Non-pigmented ciliary epithelial cell (primary cell): ENCODE results near the gene PYROXD2.
A peak's percentile ranks its signal among the peaks of the same experiment; 100 is the strongest.

Experiments
- DNase-seq: peaks from one replicate; pipeline ENCODE4 v3.0.0-alpha.2; 2010; ENCODE audit warnings: low read depth

PYROXD2 gene

DNA sequence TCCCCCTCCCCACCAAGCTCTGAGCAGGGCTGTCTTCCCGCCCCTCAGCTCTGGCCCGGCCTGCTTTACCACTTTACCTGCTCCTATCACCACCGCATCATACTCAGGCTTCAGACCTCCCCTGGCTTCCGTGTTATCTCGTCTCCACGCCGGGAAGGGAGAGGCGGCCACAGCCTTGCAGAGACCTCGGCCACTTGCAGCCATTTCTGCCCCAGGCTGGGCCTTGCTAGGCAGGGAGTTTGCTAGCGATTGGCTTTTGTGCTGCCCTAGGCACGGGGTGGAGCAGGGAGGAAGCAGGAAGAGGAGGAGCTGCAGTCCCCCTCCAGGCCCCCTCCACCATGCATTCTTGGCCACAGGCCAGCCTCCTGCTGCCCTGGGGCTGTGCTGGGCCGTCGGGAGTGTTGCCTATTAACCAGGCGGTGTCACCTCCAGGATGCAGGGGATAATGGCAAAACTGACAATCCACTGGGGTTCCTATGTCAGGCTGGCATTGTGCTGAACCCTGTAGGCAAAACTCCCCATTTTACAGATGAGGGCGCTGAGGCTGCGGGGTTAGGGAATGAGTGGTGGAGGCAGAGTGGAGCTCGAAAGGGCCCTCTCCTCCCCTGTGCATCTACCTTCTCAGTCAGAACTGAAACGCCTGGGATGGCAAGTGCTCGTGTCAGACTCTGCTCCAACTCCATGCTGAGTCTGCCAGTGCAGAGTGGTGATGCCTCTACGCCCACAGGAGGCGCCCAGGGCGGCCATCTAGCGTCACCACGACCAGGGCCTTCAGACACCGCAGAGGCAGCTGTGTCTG, at the start of gene PYROXD2:
PYROXD2 (minus strand) TSS at position 251 of the 799 bp plus-strand sequence; CDS start at position 204, 47 bp downstream.
- peak; percentile 62 for DNase-seq

DNA sequence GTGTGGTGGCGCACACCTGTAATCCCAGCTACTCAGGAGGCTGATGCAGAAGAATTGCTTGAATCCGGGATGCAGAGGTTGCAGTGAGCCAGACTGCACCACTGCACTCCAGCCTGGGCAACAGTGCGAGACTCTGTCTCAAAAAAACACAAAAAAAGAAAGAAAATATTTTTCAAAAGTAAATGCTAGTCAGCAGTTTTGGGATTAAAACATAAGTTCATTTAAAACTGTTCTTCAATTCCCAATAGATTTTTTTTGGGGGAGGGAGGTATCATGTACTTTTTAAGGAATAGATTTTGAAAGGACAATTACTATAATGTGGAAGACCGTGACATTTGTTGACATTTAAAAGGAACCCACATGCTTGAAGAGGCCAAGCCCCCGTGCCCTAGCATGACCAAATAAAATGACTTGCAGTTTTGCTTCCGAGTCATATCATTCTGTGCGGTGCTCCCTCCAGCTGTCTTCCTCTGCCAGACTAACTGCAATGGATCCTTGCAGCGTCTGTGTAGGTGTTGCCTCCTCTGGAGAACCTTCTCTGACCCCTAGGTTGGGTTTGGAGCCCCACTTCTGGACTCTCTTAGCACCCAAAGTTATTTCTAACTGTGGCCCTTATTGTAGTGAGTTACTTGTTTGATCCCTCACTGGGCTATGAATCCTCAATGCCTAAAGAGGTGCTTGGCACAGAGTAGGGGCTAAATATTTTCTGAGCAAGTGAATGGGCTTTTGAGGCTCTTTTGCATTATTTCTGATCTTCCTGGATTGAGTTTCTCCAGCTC, 49.2 kb upstream of the PYROXD2 start:
- DNase-seq: no peak

DNA sequence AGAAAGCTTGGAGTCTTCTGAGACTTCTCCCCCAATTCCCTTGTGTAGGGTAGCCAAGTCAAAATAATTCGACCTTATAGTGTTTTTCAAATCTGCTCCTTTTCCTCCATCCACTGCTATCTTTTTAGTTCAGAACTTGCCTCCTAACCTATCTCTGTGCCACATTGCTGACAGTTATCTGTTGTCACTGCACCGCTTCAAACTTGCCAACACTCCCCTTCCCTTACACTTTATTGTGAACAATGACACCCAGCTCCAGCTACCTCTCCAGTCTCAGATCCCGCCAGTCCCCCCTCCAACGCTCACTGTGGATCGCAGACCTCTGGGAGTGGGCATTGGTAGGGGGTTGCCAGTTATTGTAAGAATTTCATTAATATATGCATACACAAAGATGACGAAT, 48.0 kb upstream of the PYROXD2 start:
- DNase-seq: no peak

DNA sequence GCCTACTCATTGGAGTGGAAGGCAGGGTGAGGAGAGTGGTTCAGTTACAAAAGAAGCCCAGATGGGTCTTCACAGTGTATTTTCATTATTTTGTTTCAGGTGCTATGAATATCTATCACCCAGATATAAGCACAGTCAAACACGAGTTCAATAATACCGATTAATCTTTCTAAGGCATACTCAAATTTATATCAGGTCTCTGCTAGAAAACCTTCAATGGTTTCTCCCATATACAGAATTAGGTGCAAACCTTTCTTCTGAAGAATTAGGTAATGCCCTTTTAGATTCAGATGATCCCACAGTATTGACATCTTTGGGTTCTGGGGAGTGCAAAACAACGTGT, 46.5 kb upstream of the PYROXD2 start:
- DNase-seq: no peak

DNA sequence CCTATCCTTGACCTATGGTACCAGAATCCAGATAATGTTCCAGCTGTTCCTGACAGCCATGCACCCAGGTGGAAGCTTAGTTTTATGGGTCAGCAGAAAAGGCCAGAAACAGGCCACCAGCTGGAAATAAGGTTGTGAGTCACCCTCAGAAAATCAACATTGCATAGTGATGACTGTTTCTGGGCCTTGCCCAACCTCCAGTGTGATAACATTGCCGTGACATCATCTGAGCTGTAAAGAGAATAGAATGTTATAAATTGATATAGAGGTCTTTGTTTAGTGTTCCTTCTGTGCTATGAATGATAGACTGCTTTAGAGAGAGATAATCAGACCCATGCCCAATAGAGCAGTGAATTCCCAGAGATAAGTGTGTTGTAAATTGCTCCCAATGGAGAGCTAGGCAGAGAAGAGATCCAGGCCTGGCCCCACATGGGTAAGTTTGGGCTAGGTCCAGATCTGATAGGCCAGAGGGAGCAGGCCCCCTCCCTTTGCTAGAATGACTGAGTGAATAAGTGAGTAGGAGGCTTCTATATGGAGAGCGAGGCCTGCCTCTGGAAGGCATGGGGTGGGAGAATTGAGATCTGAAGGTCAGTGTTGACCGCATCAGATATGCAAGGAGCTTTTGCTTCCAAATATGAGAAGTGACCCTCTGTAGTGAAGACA, 46.0 kb upstream of the PYROXD2 start:
- peak; percentile 84 for DNase-seq

DNA sequence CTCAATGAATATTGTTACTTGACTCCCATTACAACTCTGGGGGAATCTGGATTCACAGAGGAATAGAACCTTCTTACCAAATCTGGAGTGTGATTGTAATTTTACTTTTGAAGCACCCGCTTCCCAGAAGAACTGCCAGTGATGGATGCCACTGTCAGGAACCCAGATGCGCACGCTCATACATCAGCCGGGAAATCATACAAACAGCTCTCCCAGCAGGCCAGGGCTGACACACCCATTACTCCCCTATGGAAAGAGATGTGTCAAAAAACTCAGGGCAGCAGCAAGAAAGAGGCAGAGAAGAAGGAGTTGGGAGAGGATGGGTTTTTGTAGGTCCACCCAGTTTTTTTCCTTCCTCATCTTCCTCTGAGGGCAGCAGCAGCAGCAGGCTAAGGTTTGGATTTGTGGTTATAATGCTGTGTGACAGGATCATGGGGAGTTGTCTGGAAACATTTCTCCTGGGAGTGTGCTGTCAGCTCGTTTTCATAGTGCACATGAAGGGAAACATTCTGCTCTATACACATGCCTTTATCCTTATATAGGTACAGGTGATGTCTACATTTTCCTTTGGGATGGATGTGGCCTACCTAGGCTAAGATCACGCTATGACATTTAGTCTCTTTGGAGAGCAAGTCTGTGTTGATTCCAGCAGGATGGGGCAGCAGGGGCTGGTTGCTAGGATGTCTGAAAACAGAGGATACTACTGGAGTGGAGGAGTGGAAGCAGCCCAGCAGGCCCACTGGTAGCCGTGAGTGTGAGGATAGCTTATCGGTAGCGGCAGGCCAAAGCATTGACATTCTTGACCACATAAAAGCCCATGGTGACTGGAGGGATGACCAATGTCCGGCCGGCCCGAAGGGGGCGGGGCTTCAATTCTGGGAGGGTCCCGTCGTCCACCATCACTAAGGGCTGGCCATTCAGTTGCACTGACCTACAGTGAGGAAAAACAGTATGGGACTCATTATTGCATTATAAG, 44.1 kb upstream of the PYROXD2 start:
- no peak for DNase-seq

DNA sequence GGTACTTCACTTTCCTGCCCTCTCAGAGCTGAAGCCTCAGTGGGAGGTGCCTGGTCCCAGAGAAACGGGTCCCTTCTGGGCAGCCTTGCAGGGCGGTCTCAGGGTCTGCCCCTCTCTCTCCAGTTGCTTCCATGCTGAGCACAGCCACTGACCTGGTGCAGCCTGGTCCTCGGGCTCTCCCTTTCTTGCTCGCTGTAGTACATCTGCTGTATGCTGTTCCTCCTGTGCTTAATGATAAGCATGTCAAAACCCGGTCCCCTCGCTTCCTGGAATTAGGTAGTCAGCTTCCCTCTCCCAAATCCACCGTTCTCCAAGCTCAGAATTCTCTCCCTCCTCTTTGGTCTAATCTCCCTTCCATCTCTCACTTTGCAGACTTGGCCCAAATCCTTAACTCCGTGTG, 42.7 kb upstream of the PYROXD2 start:
- no peak for DNase-seq

DNA sequence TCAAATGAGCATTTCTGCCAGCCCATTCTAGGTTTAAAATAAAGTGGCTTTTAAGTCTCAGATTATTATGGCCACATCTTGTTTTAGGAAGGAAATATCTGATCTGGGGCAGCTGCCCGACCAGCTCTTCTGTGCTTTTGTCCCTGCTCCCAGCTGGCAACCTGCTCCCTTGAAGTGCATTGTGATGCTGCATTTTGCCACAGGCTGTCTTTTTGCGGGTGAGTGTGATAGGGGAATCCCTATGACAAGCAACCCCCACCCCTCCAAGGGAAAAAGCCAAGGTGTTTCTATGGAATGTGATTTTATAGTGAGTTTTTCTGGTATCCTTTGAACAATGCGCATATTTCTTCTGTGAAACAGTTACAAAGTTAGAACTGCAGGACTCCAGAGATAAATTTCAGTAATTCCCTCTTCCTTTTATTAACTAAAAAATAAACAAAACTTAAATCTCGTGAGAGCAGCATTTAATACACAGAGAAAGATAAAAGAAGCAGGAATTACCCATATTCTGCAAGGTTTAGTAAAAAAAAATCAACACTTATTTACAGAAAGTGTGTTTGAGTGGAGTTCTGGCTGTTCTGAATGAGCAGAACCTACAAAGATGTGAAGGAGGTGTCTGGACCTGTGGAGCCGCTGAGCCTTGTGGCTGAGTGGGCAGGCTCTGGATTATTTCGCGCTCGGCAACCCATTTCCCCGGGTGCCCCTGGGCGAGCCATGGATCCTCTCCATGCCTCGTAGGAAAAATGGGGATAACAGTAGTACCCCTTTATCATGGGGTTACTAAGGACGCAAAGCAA, 41.9 kb upstream of the PYROXD2 start:
- DNase-seq: no peak

DNA sequence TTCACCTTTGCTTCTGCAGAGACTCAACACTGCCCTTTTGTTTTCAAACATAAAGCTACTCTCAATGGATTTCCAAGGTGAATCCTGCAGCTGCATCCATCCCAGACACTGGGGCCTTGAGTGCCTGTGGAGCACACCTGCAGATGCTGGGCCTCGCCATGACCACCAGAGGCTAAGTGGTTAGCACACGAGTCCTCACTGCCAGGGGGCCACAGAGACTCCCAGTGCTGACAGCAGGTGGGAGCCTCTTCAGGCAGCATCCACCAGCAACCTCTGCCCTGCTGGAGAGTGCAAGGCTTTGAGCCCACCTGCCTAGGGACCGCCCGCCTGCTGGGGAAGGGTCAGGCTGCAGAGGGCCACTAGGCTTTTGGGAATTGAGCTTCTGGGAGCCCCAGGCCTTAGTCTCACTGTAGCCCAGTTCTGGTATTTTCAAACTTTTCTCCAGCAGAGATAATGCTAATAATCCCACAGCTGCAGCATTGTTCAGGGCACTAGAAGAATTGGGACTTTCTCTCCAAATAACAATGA, 41.1 kb upstream of the PYROXD2 start:
- no peak for DNase-seq

DNA sequence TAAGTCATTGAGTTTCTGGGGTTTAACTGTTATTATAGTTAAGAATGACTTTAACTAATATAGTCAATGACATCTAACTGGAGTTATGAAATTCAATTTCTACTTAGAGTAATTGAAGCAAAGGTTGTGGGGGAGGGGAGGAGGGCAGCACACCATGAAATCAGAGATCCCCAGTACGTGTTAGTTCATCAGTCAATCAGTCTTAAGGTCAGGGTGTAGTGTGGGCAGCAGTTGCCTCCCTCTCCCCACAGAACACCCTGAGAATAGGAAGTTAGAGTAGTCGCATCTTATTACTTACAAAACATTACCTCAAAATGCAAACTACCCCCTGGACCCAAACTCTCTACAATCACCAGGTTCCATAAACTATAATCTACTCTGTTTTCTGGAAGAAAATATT, 38.7 kb upstream of the PYROXD2 start:
- no peak for DNase-seq

DNA sequence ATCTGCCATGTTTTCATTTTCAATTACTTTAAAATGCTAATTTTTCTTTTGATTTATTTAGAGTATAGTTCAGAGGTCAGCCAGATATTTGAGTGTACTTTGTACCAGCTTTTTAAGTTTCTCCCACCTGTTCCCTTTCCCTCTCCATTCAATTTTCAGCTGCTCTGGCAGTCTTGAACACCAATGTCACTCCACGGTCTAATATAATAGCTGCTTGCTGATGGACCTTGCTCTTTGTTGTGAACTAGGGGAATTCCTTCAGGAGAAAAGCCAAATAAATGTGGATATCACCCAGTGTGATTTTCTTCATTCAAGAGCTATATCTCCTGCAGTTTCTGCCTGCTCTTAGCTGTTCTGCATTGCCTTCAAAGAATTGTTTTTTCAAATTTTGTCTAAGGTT, 35.6 kb upstream of the PYROXD2 start:
- DNase-seq: no peak

DNA sequence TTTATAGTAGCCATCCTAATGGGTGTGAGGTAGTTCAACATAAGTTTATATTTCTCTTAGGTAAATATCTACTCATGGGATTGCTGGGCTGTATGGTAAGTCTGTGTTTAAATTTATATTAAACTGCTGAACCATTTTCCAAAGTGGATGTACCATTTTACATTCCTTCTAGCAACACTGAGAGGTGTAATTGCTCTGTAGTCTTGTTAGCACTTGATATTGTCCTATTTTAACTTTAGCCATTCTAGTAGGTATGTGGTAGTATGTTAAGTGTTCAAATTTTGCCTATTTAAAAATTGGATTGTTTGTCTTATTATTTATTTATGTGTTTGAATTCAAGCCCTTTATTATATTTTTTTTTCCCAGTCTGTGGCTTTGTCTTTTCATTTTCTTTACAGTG, 34.3 kb upstream of the PYROXD2 start:
- no peak for DNase-seq

DNA sequence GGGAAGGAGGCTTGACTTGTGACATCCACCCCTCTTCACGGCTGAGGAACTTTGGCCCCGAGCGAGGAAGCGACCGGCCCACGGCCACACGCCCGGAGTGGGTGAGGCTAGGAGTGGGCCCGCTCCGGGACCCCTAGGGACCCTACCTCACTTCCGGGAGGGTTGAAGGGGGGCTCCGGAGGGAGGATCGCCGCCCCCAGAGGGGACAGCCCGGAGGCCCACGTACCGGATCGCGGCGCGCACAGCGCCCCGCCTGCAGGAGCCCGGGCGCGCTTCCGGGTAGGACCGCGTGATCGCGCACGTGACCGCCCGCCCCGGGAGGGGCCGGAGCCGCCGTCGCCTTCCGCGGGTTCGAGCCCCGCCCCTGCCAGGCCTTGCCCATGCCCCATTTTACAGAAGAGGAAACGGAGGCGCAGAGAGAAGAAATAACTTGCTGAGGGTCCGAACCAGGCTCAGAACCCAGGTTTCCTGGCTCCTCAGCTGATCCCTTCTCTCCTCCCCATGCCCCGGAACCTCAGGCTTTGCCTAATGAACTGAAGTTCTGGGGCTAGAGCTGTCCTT, 31.8 kb upstream of the PYROXD2 start, which contains the start of gene HPS1:
HPS1 (minus strand) TSS at position 275 of the 561 bp plus-strand sequence. CDS start 3,695 bp downstream, outside the sequence.
- DNase-seq: no peak

DNA sequence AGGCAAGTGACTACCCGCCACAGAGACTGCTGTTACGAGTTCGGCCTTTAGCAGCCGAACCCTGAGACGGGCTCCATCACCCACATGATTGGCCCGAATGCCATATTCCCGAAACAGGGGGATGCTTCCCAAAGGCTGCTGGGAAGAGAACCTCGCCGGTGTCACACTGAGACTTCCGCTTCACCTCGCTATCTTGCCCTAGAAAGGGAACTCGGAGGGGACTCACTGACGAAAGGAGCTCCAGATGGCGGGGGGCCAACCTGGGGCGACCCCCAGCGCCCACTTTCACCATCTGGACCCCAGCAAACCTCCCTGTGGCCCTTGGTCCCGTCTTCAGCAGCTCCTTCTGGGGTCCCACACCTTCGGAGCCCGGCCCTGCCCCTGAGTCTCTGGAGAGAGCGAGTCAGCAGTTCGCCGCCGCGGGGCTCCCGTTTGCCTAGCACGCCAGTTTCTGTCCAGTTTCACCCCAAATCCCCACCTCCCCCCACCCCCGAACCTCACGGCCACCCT, 31.2 kb upstream of the PYROXD2 start:
- no peak for DNase-seq

DNA sequence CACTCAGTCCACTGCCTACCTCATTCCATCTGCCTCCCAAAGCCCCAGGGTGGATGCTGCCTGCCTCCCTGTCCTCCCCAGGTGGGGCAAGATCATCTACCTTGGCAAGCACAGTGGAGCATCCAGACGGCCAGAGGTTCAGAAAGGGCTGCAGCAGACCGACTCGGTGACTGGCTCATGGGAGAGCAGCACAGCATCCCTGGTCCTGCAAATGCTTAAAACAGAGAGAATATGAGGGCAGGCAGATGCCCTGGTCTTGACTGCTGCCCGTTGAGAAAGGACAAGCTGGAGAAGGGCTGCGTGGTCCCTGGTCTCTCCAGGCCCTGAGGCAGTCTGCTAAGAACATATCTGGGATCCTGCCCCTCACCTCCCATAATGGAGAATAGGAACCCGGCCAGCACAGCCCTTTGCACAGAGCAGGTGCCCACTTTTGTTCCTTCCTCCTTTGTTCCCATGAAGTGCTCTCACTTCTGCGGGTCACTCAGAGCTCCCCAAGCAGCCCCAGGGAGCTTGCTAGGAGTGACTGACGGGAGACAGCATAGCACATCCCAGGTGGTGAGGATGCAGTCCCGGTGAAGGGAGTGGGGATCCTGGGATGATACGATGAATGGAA, 30.3 kb upstream of the PYROXD2 start:
- no peak for DNase-seq

DNA sequence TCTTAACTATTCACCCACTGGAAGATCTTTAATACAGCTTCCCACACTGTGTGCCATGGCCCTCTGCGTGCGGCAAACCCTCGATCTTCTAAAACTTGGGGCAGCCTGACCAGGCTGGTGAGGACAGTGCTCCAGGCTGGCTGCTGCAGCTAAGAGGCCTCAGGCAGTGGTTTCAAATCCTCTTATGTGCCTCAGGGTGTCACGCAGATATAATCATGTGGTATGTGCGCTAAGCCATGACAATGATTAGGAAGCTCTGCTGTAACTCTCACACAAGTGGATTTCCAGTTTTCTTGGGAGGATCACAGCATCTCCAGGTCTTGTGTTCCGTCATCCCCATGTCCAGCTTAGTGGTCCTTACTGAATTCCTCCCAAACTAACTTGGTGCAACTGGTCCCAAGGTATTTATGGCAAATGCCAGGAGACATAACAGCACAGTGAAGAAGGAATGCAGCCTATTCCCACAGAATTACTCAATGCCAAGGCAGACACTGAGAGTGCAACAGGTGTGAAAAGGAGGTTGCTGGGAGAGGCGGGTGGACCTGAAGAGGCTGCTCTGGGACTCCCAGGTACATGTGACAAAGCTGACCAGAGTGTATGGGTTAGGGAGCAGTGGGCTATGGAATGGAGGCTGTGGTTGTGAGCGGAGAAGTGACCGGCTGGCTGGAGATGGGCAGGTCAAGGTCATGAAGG, 29.5 kb upstream of the PYROXD2 start:
- DNase-seq: no peak

DNA sequence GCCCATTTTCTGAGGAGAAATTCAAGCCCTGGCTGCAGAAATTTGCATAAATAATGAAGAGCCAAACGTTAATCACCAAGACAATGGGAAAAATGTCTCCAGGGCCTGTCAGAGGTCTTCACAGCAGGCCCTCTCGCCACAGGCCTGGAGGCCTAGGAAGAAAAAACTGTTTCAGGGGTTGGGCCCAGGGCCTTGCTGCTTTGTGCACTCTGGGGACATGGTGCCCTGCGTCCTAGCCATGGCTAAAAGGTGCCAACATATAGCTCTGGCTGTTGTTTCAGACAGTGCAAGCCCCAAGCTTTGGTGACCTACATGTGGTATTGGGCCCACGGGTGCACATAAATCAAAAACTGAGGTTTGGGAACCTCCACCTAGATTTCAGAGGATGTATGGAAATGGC, 23.7 kb upstream of the PYROXD2 start:
- DNase-seq: no peak

DNA sequence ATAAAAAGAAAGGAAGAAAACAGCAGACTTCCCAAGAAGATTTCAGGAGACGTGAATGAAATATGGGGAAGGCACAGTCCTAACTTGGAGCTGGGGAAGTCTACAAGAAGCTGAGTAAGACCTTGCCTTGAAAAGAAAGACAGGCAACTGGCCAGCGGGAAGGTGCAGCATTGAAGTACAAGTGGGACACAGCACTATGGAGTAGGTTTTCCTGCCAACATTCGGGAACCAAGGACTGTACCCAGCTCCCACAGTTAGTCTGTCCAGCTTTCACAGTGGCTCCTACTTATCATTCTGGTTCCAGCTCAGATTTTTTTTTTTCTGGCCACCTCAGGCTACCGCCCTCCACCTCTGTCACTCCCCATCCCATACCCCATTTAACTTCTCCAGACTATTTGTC, 21.7 kb upstream of the PYROXD2 start:
- DNase-seq: no peak

DNA sequence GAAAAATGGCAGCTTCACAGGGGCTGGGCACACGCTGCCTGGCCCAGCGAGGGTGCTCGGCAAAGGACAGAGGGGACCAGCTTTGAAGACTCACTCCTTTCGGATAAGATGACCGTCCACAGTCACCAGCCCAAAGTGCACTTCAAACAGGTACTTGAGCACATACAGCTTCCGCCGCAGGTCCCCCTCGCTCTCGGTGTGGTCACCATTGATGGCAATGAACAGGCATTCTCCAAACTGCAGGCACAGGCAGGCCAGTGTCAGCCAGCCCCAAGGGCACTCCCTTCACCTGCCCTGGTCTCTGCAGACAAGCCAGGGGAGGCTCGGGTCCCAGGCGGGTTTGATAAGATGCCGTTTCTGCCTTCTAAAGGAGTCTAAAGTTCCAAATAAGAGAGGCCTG, 20.2 kb upstream of the PYROXD2 start:
- DNase-seq: no peak
